Tibial artery (tissue), 4 donors: ENCODE results near the gene IRX1.

ENCODE experiments used
- DNase-seq, 2 donors: peaks; one replicate each; pipeline ENCODE4 v3.0.0-alpha.2; 2019
- H3K27ac ChIP-seq, 2 donors: fragments of 200-600 bp; sonication (generic) in 1 of 2; 1 replicate in 1 of 2; 2 replicates in 1 of 2; pipeline ENCODE4 v1.5.1; 2018 to 2019; ENCODE audit warnings: mild to moderate bottlenecking in 1 of 2
- H3K27me3 ChIP-seq, 2 donors: fragments of 200-600 bp; sonication (generic) in 1 of 2; one replicate each; pipeline versions ENCODE4 v1.5.1 to v1.6.0; 2016 to 2019
- H3K36me3 ChIP-seq, 3 donors: fragments of 200-600 bp; sonication (generic) in 2 of 3; one replicate each; pipeline ENCODE4 v1.5.1; 2016 to 2019; ENCODE audit warnings: mild to moderate bottlenecking in 2 of 3
- H3K4me1 ChIP-seq, 4 donors: fragments of 200-600 bp; sonication (generic) in 2 of 4; 1 replicate in 3 of 4; 2 replicates in 1 of 4; pipeline ENCODE4 v1.5.1; 2016 to 2019
- H3K4me3 ChIP-seq, 2 donors: fragments of 200-600 bp; sonication (generic) in 1 of 2; 1 replicate in 1 of 2; 2 replicates in 1 of 2; pipeline ENCODE4 v1.5.1; 2018 to 2019; ENCODE audit warnings: mild to moderate bottlenecking in 2 of 2
- H3K9me3 ChIP-seq, 3 donors: fragments of 200-600 bp; sonication (generic) in 1 of 3; one replicate each; pipeline ENCODE4 v1.5.1; 2016 to 2019
- CTCF ChIP-seq, 2 experiments: fragments of 200-600 bp in 1 of 2; fragments of 450-650 bp in 1 of 2; IDR thresholded peaks; one replicate each; pipeline ENCODE4 v1.5.1; 2017 to 2019; ENCODE audit warnings: antibody characterized with exemption in 2 of 2, mild to moderate bottlenecking in 1 of 2, moderate library complexity in 1 of 2
- intact Hi-C: fragments of 100-400 bp; cut with DNase I; formaldehyde crosslinking; loops from one replicate; pipeline ENCODE4 v1.15.0; 2023; ENCODE audit warnings: low total_unique reads

The IRX1 gene

GRCh38 chr5:3590161-3590966 lies 5.3 kb upstream of the IRX1 start:
- no peaks in the 10 kb centered on the region for H3K36me3 ChIP-seq
- H3K27ac ChIP-seq: no peak overlapping the region
- no peak for DNase-seq
- peaks cover 0 to 80% of the 10 kb centered on the region in 2 donors for H3K27me3 ChIP-seq
- intact Hi-C loops: no loop called here
- no peaks in the 10 kb centered on the region for H3K9me3 ChIP-seq
- TF ChIP-seq CTCF (IDR thresholded peaks at IDR 0.05): no peak
- H3K4me3 ChIP-seq: peak overlapping the region in 1 of 2 donors; percentile 15
- peaks cover 0 to 26% (median 20%) of the 10 kb centered on the region in 4 donors for H3K4me1 ChIP-seq

- peaks cover 0 to 87% of the 10 kb centered on the region in 2 donors for H3K27me3 ChIP-seq
- H3K27ac ChIP-seq: no peak overlapping the region
- H3K4me1 ChIP-seq: peaks cover 0 to 32% (median 23%) of the 10 kb centered on the region in 4 donors
- peak overlapping the region in 1 of 2 donors; percentile 15 for H3K4me3 ChIP-seq
- intact Hi-C loops: no loop called here
- no peak for DNase-seq
- no peaks in the 10 kb centered on the region for H3K36me3 ChIP-seq
- no peak for TF ChIP-seq CTCF (IDR thresholded peaks at IDR 0.05)
- no peaks in the 10 kb centered on the region for H3K9me3 ChIP-seq
These were observed 4.4 kb upstream of the IRX1 start for GRCh38 chr5:3590967-3591900.

GRCh38 chr5:3592298-3592697 lies 3.3 kb upstream of the IRX1 start:
- Histone ChIP-seq H3K27ac (no peak overlapping the region), H3K4me1 (peaks cover 0 to 35% (median 23%) of the 10 kb centered on the region in 4 donors), H3K9me3 (peaks cover 0 to 2% (median 0%) of the 10 kb centered on the region in 3 donors), H3K4me3 (no peak overlapping the region), H3K27me3 (peaks cover 0 to 89% of the 10 kb centered on the region in 2 donors), H3K36me3 (no peaks in the 10 kb centered on the region)
- TF ChIP-seq CTCF (IDR thresholded peaks at IDR 0.05): no peak
- DNase-seq: no peak
- intact Hi-C loops: no loop called here

GRCh38 chr5:3593771-3594509 lies 1.7 kb upstream of the IRX1 start:
- Histone ChIP-seq H3K9me3 (peaks cover 0 to 2% (median 0%) of the 10 kb centered on the region in 3 donors), H3K27me3 (peaks cover 0 to 91% of the 10 kb centered on the region in 2 donors), H3K27ac (no peak overlapping the region), H3K4me3 (no peak overlapping the region), H3K4me1 (peaks cover 0 to 35% (median 23%) of the 10 kb centered on the region in 4 donors), H3K36me3 (no peaks in the 10 kb centered on the region)
- no peak for TF ChIP-seq CTCF (IDR thresholded peaks at IDR 0.05)
- DNase-seq: no peak
- intact Hi-C loops: no loop called here

- peak in 1 of 2 donors; percentile 13 for DNase-seq
- Histone ChIP-seq H3K9me3 (peaks cover 0 to 2% (median 0%) of the 10 kb centered on the region in 3 donors), H3K36me3 (no peaks in the 10 kb centered on the region), H3K4me1 (peaks cover 0 to 35% (median 23%) of the 10 kb centered on the region in 4 donors), H3K4me3 (peak overlapping the region in 1 of 2 donors; percentile 36), H3K27ac (no peak overlapping the region), H3K27me3 (peaks cover 0 to 91% of the 10 kb centered on the region in 2 donors)
- TF ChIP-seq CTCF (IDR thresholded peaks at IDR 0.05): no peak
- intact Hi-C loops: no loop called here
These were observed 1.1 kb upstream of the IRX1 start for GRCh38 chr5:3594510-3595005.
